ENCODE results near the gene TBL1XR1.

TBL1XR1 gene

DNA sequence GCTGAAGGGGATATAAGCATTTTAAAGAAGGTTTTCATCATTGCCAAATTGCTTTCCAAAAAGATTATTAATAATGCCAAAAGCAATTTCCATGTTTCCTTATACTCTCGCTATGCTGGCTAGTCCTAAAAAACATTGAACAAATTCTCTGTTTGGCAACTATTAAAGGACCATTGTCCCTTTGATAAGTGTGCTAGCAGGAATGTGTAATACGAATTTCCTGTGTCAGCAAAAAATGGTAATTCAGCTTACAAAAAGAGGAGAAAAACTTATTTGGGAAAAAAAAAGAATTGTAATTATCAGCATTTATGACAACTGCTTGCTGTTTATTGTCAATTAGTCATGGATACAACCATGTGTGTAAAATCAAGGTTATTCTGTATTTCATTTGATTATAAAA is 138.6 kb downstream of the TBL1XR1 start:
- no peak for DNase-seq

- peak in 2 of 5 experiments; percentile 15 to 92 for DNase-seq
Measured at GRCh38 chr3:177057768-177058167, 139.5 kb downstream of the TBL1XR1 start.

GRCh38 chr3:177056927-177057326 is 140.4 kb downstream of the TBL1XR1 start:
- DNase-seq: no peak

- no peak for DNase-seq
Measured at GRCh38 chr3:177055605-177056571, 141.4 kb downstream of the TBL1XR1 start.

GRCh38 chr3:177053107-177053506 is 144.2 kb downstream of the TBL1XR1 start:
- DNase-seq: no peak

- DNase-seq: no peak
Measured at GRCh38 chr3:177051411-177051810, 145.9 kb downstream of the TBL1XR1 start.

DNA sequence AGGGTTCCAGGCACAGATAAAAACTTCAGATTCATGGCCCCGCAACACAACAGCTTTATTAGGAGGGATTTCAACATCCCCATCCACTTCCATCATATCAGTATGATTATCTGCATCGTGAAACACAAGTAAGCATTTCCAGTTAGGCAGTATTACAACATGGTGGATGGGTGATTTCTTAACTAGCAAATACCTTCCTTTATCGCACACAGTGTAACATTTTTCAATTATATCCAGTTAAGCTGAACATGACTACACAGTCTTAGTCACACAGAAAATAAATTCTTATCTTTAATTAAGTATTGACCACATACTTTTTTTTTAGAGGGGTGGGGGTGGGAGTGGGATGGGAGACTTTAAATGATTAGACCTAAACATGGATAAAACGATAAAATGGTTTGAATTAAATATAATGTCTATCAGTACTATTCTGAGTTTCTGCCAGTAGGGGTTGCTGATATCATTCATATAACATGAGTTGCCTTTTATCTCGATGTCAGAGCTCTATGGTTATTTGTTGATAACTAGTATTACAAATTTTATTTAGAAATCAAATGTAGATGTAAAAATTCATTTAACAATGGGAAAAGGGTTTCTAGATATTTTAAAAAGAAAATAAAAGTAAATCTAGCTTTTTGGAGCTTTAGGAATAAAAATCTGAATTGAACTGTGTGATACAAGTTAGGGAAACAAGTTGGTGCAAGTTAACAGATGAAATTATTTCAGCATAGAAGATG is 146.6 kb downstream of the TBL1XR1 start:
- peak in 2 of 5 experiments; percentile 19 to 58 for DNase-seq

DNA sequence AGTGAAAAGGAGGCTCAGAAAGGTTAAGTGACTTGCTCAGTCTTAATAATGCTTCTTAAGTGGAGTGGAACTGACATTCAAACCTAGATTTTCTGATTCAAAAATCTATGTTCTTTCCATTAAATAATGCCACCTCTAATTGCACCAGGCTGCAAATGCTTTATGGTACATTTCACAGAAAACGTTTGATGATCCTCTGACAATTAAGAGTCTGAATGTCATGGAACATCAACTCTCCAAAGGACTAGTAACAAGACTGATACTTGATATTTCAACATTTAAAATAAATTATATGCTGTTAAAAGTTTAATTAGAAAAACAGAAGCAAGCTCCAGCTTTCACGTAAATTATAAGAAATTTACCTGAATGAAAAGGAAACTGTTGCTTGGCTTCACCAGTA is 151.5 kb downstream of the TBL1XR1 start:
- DNase-seq: no peak

- no peak for DNase-seq
Measured at GRCh38 chr3:177045222-177045621, 152.1 kb downstream of the TBL1XR1 start.

- DNase-seq: peak in 1 of 5 experiments; percentile 67
Measured at GRCh38 chr3:177041730-177042551, 155.3 kb downstream of the TBL1XR1 start.

- DNase-seq: no peak
Measured at GRCh38 chr3:177041021-177041729, 156.1 kb downstream of the TBL1XR1 start.

GRCh38 chr3:177039490-177040274 is 157.6 kb downstream of the TBL1XR1 start:
- DNase-seq: no peak

DNA sequence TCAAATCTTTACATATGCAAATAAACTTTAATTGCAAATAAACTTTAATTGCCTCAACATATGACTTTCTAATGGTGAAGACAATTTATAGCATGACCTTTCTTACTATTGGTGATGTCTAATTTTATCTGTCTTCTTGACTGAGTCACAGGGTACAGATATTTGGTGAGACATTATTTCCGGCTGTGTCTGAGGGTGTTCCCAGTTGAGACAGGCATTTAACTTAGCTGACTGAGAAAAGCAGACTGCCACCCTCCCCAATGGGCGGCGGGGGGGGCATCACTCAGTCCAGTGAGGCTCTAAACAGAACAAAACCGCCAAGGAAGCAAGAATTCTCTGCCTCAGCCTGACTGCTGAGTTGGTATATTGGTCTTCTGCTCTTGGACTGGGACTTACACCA is 160.0 kb downstream of the TBL1XR1 start:
- no peak for DNase-seq

- no peak for DNase-seq
Measured at GRCh38 chr3:177035676-177036075, 161.6 kb downstream of the TBL1XR1 start.

GRCh38 chr3:177034832-177035475 is 162.3 kb downstream of the TBL1XR1 start:
- DNase-seq: no peak

GRCh38 chr3:177026505-177027277 is 170.6 kb downstream of the TBL1XR1 start:
- no peak for DNase-seq

DNA sequence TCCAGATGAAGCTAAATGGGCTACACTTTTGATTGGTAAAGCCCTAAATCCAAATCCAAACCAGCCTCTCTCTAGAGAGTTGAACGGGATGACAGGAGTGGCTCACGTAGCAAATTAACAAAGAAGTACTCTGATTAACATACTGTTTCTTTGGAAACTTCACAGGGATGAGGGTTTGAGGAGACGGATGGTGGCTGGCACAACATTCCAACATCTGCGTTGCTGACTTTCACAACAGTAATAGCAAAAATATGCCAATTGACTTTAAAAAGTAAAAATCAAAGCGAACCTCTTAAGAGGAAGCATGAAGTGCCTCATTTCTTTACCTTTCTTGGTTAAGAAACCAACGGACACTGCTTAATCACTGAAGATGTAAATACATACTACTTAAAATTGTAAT is 181.4 kb downstream of the TBL1XR1 start:
- DNase-seq: no peak

DNA sequence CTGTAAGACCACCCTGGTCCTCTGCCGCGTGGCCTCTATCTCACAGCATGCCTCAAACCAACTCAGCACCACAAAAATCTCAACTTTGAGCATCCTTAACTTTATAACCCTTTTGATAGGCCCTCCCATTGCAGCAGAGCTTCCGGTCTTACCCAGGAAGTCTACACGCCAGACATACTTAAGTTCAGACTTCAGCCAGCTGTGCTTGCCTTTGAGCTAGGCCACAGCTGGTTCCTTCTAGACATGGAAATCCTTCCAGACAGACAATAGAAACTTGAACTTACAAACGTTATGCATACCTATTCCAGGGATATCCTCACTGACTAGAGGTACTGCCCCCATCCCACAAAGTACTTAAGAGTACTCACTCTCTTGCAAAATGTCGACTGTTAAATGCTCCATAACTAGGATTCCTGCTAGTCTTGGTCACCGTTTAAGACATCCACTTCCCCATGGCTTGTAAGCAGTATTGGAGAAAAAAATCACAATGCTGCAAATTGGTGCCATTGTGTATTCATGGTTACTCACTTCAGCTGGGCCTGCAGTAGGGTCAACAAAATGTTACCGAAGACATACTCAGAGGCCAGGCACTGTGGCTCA is 183.5 kb downstream of the TBL1XR1 start:
- no peak for DNase-seq

GRCh38 chr3:177005718-177006405 is 191.4 kb downstream of the TBL1XR1 start:
- DNase-seq: no peak
